Measurements from ENCODE around the gene OR7G2. TPM values are rescaled to one million over a fixed set of nuclear protein-coding genes. Genes with fewer than 3 reads are reported as not detected.

Gene OR7G2
- polyA plus RNA-seq, 2 of the 4 experiments (the other 2 are of a cell fraction) = not detected

GRCh38 chr19:9116547-9116946 is 9.3 kb upstream of the OR7G2 start:
- ATAC-seq (no peak), DNase-seq (ENCODE audit: low read depth in 1 of 2, low spot score in 1 of 2) (no peak), FAIRE-seq (no peak)
- ChIA-PET CTCF (no interaction called here), POLR2A (no interaction called here)
- TF ChIP-seq MAZ (IDR thresholded peaks at IDR 0.05; ENCODE audit: borderline replicate concordance, low read depth, low read length) = no peak
- TF ChIP-seq CTCF (IDR thresholded peaks at IDR 0.05) = no peak
- no peak for TF ChIP-seq HOXB13 (CRISPR knock-in tag; IDR thresholded peaks at IDR 0.05; ENCODE audit: low read depth)
- TF ChIP-seq NFE2L2 (conservative IDR thresholded peaks at IDR 0.05; ENCODE audit: low read length) = no peak
- Histone ChIP-seq H3K27ac (no peak overlapping the region), H3K4me1 (no peaks in the 10 kb centered on the region), H3K4me2 (no peak overlapping the region), H3K9me3 (no peaks in the 10 kb centered on the region), H3K4me3 (no peak overlapping the region)
- WGBS (ENCODE audit: missing lambda C conversion rate) = 42% methylated on average over 5 of the region's 5 CpGs

DNA sequence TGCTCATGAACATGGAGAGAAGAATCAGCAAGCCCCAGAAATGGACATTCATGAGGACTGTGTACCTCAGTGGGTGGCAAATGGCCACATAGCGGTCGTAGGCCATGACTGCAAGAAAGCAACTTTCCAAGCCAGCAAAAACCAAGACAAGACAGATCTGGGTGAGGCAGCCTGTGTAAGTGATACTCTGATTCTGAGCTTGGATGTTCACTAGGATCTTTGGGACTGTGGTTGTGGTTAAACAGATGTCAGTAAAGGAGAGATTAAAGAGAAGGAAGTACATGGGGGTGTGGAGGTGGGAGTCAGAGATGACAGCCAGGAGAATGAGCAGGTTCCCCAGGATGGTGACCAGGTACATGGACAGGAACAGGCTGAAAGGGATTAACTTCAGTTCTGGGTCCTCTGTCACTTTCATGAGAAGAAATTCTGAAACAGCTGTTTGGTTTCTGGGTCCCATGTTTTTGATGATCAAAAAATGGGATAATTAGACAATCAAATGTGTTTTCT is 8.1 kb upstream of the OR7G2 start, which contains the start of gene OR7G1:
Gene OR7G1 (minus strand): TSS at position 457 of the 507 bp plus-strand sequence. CDS start 0 bp downstream, at position 457.
- H3K4me1 ChIP-seq = no peaks in the 10 kb centered on the region
- FAIRE-seq = no peak
- no peak for DNase-seq (ENCODE audit: low read depth in 1 of 2, low spot score in 1 of 2)
- 26% methylated on average over 2 of the region's 2 CpGs for WGBS (ENCODE audit: missing lambda C conversion rate)
- no peak for TF ChIP-seq EHMT2 (IDR thresholded peaks at IDR 0.05; ENCODE audit: low read depth)
- TF ChIP-seq NR3C1 (IDR thresholded peaks at IDR 0.05) = no peak
- no peak for TF ChIP-seq BCL3 (IDR thresholded peaks at IDR 0.05)
- no peak for TF ChIP-seq SREBF2 (IDR thresholded peaks at IDR 0.05)
- no peak for TF ChIP-seq MYC (IDR thresholded peaks at IDR 0.05; ENCODE audit: borderline replicate concordance, low read length)
- TF ChIP-seq ESRRA (IDR thresholded peaks at IDR 0.05; ENCODE audit: borderline replicate concordance, low read length) = no peak
- no peak for TF ChIP-seq KDM1A (IDR thresholded peaks at IDR 0.05; ENCODE audit: low read depth)
- TF ChIP-seq SMC3 (IDR thresholded peaks at IDR 0.05) = no peak
- TF ChIP-seq FOSB (CRISPR knock-in tag; IDR thresholded peaks at IDR 0.05) = no peak
- no peak for TF ChIP-seq PHF8 (IDR thresholded peaks at IDR 0.05; ENCODE audit: borderline replicate concordance, low read depth)
- TF ChIP-seq EHF (CRISPR knock-in tag; IDR thresholded peaks at IDR 0.05) = no peak
- TF ChIP-seq POLR2AphosphoS2 (conservative IDR thresholded peaks at IDR 0.05; ENCODE audit: low read length) = no peak
- TF ChIP-seq JUNB (IDR thresholded peaks at IDR 0.05) = no peak
- TF ChIP-seq HOXA7 (CRISPR knock-in tag; IDR thresholded peaks at IDR 0.05) = no peak
- no peak within 1 kb of the TSS for H3K4me3 ChIP-seq
- H3K27ac ChIP-seq = no peak within 1 kb of the TSS
- no peaks in the 10 kb centered on the region for H3K9me3 ChIP-seq
- no peak within 1 kb of the TSS for H3K4me2 ChIP-seq
- ChIA-PET POLR2A (no interaction called here), CTCF (no interaction called here)
- ATAC-seq = no peak

DNA sequence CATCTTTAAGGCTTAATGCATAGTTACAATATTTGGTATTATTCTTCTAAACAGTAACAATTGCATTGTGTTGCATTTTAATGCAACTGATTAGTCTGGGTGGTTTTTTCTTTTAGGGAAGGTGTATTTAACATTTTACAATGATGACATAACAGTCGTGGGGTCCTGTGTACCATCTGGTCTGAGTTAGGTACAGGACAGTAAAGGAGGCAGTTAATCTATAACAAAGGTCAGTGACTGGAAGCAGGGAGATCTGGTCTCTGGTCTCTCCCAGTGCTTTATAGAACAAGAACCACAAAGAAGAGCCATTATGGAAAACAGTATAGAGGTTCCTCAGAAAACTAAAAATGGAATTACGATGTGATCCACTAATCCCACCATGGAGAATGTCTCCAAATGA is 2.7 kb upstream of the OR7G2 start:
- no peak overlapping the region for H3K4me2 ChIP-seq
- POLR2A ChIA-PET = no interaction called here
- DNase-seq (ENCODE audit: low read depth in 1 of 2, low spot score in 1 of 2) (no peak), FAIRE-seq (no peak), ATAC-seq (no peak)
- H3K4me1 ChIP-seq = no peaks in the 10 kb centered on the region
- H3K9me3 ChIP-seq = no peaks in the 10 kb centered on the region
- no peak for TF ChIP-seq ELK1 (IDR thresholded peaks at IDR 0.05; ENCODE audit: low read depth, low read length)
- TF ChIP-seq MAFK (IDR thresholded peaks at IDR 0.05; ENCODE audit: partially characterized antibody) = no peak
- TF ChIP-seq EHF (CRISPR knock-in tag; IDR thresholded peaks at IDR 0.05) = no peak
- TF ChIP-seq ESRRA (IDR thresholded peaks at IDR 0.05; ENCODE audit: borderline replicate concordance, low read length) = no peak
- no peak for TF ChIP-seq FOSL2 (IDR thresholded peaks at IDR 0.05)
- no peak for TF ChIP-seq FOSL2 (CRISPR knock-in tag; IDR thresholded peaks at IDR 0.05)
- no peak for TF ChIP-seq HES2 (IDR thresholded peaks at IDR 0.05)
- no peak for TF ChIP-seq ZSCAN20 (CRISPR knock-in tag; IDR thresholded peaks at IDR 0.05)
- no peak for TF ChIP-seq EP300 (IDR thresholded peaks at IDR 0.05)
- no peak overlapping the region for H3K27ac ChIP-seq
- CTCF ChIA-PET = interaction anchor here (0.7 kb wide), 1 partner anchor 43 kb away, joined by 3 read pairs; no protein-coding TSS in a partner anchor
- H3K4me3 ChIP-seq = no peak overlapping the region
- WGBS (ENCODE audit: missing lambda C conversion rate) = 8% methylated on average over 2 of the region's 2 CpGs
